ENCODE measurements around the gene ATRIP.
"Not testable (repeated sequence)": the region's sequence is repeated elsewhere in the genome, so short reads cannot be mapped to it uniquely, and the experiment has no call there.

The ATRIP gene

DNA sequence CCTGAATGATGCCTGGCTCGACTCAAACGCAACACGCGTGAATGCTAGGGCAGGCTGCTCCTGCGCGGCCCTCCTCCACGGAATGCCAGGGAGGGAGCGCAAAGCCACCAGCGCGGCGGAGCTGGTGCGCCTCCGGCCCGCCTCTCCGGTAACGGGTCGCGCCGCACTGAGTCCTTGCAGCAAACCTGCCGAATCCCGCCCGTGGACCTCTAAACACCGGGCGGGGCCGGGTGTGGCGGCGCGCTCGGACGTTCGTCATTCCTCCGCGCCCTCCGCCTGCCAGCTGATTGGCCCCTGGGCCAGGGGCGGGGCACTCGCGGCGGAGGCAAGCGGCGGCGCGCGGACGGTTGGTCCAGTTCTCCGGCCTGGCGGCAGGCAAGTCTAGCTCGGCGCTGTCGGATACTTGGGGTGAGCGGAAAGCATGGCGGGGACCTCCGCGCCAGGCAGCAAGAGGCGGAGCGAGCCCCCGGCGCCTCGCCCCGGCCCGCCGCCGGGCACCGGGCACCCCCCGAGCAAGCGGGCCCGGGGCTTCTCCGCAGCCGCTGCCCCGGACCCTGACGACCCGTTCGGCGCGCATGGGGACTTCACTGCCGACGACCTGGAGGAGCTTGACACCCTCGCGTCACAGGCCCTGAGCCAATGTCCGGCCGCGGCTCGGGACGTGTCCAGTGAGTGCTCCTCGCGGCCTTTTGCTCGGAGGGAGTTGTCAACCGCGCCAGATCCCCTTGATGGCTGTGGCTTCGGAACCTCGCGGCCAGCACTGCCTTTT lies at the start of gene ATRIP:
ATRIP (plus strand) TSS at position 313 of the 769 bp plus-strand sequence; CDS start at position 422, 109 bp downstream.
- Histone ChIP-seq H3K27me3 (ENCODE audit: control insufficient read depth, insufficient read depth, low read length) (no peaks in the 10 kb centered on the region), H3K9me3 (ENCODE audit: control insufficient read depth, low read length) (no peaks in the 10 kb centered on the region), H3K4me3 (ENCODE audit: low read length) (peak within 1 kb of the TSS; percentile 80), H3K9ac (ENCODE audit: low read length) (peak within 1 kb of the TSS; percentile 80), H3K4me1 (ENCODE audit: control insufficient read depth, insufficient read depth, low read length) (peaks cover 9% of the 10 kb centered on the region), H3K36me3 (ENCODE audit: control insufficient read depth, insufficient read depth, low read length) (no peaks in the 10 kb centered on the region)

- no peaks in the 10 kb centered on the region for H3K4me1 ChIP-seq (ENCODE audit: control insufficient read depth, insufficient read depth, low read length)
- no peaks in the 10 kb centered on the region for H3K9me3 ChIP-seq (ENCODE audit: control insufficient read depth, low read length)
- no peak overlapping the region for H3K4me3 ChIP-seq (ENCODE audit: low read length)
- no peaks in the 10 kb centered on the region for H3K36me3 ChIP-seq (ENCODE audit: control insufficient read depth, insufficient read depth, low read length)
- peaks cover 13% of the 10 kb centered on the region for H3K27me3 ChIP-seq (ENCODE audit: control insufficient read depth, insufficient read depth, low read length)
- H3K9ac ChIP-seq (ENCODE audit: low read length), result no peak overlapping the region
These were observed 48.5 kb upstream of the ATRIP start for GRCh38 chr3:48397767-48398681.

- Histone ChIP-seq H3K9me3 (ENCODE audit: control insufficient read depth, low read length) (no peaks in the 10 kb centered on the region), H3K36me3 (ENCODE audit: control insufficient read depth, insufficient read depth, low read length) (no peaks in the 10 kb centered on the region), H3K9ac (ENCODE audit: low read length) (no peak overlapping the region), H3K27me3 (ENCODE audit: control insufficient read depth, insufficient read depth, low read length) (peaks cover 13% of the 10 kb centered on the region), H3K4me1 (ENCODE audit: control insufficient read depth, insufficient read depth, low read length) (no peaks in the 10 kb centered on the region), H3K4me3 (ENCODE audit: low read length) (no peak overlapping the region)
These were observed 47.7 kb upstream of the ATRIP start for GRCh38 chr3:48398701-48399386.

DNA sequence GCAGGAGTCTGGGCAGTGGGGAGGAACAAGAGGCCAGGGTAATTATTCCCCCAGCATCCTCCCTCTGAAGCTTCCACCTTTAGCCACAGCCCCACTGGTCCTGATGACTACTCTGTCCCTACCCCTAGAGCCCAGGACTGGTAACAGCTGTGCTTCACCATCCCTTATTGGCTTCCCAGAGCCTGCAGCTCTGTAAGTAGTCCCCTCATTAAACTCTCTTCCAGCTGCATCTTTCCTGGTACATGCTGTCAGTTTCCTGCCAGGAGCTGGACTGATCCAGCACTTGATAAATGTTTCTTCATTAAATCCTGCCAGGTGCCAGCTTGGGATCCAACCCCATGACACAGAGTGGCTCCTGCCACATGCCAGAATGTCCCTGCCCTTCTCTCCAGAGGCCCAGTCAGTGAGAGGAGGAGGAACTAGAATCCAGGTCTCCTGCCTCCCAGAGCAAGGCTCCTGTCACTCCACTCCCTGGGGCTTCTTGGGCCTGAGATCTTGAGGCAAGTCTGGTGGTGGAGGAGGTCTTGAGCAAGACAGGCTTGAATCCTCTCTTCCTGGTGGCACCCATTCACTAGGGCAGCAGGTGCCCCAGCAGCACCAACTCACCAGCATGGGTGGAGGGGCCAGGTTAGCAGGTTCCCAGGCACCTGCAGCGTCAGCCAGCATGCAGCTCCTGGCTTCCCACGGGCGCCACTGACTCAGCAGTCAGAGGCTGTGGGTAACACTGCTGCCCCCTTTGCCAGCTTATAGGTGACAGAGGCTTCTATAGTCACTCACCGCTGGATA lies 47.0 kb upstream of the ATRIP start:
- H3K9me3 ChIP-seq (ENCODE audit: control insufficient read depth, low read length), result no peaks in the 10 kb centered on the region
- peaks cover 7% of the 10 kb centered on the region for H3K27me3 ChIP-seq (ENCODE audit: control insufficient read depth, insufficient read depth, low read length)
- H3K9ac ChIP-seq (ENCODE audit: low read length), result no peak overlapping the region
- H3K36me3 ChIP-seq (ENCODE audit: control insufficient read depth, insufficient read depth, low read length), result no peaks in the 10 kb centered on the region
- no peak overlapping the region for H3K4me3 ChIP-seq (ENCODE audit: low read length)
- H3K4me1 ChIP-seq (ENCODE audit: control insufficient read depth, insufficient read depth, low read length), result no peaks in the 10 kb centered on the region

DNA sequence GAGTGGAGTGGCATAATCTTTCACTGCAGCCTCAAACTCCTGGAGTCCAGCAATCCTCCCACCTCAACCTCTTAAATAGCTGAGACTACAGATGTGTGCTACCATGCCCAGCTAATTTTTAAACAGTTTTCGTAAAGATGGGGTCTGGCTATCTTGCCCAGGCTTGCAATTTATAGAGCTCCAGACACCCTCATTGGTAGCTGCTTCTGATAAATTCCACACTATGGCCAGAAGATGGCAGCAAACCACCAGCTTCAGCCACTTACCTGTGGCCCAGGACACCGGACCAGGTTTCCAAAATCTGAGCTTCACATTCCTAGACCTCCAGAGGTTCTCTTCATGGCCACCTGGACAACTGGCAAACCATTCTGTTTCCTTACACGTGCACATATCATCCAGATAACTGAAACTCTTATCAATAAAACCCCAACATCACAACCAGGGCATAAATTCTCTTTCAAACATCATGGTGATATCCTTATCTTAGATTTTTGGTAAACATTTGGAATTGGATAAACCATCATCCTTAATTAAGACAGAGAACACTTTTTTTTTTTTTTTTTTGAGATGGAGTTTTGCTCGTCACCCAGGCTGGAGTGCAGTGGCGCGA lies 45.6 kb upstream of the ATRIP start:
- no peaks in the 10 kb centered on the region for H3K4me1 ChIP-seq (ENCODE audit: control insufficient read depth, insufficient read depth, low read length)

DNA sequence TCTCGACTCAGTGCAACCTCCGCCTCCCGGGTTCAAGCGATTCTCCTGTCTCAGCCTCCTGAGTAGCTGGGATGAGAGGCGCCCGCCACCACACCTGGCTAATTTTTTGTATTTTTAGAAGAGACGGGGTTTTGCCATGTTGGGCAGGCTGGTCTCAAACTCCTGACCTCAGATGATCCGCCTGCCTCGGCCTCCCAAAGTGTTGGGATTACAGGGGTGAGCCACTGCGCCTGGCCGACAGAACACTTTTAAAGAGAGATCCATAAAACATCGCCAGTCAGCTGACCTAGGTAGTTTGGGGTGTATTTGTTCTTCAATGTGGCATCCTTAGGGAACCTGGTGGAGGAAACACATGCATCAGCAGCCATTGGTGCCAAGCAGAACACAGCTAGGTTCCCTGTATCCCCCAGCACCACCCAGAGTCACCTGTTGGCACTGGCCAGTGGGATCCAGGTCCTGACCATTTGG lies 45.1 kb upstream of the ATRIP start:
- H3K9me3 ChIP-seq (ENCODE audit: control insufficient read depth, low read length); H3K4me1 ChIP-seq (ENCODE audit: control insufficient read depth, insufficient read depth, low read length); H3K4me3 ChIP-seq (ENCODE audit: low read length); H3K9ac ChIP-seq (ENCODE audit: low read length); H3K27me3 ChIP-seq (ENCODE audit: control insufficient read depth, insufficient read depth, low read length); H3K36me3 ChIP-seq (ENCODE audit: control insufficient read depth, insufficient read depth, low read length): not testable (repeated sequence)

More for the DNA sequence above, 45.6 kb upstream of the ATRIP start:
- Histone ChIP-seq H3K27me3 (ENCODE audit: control insufficient read depth, insufficient read depth, low read length) (no peaks in the 10 kb centered on the region), H3K4me3 (ENCODE audit: low read length) (no peak overlapping the region), H3K9me3 (ENCODE audit: control insufficient read depth, low read length) (no peaks in the 10 kb centered on the region), H3K36me3 (ENCODE audit: control insufficient read depth, insufficient read depth, low read length) (no peaks in the 10 kb centered on the region), H3K9ac (ENCODE audit: low read length) (no peak overlapping the region)

DNA sequence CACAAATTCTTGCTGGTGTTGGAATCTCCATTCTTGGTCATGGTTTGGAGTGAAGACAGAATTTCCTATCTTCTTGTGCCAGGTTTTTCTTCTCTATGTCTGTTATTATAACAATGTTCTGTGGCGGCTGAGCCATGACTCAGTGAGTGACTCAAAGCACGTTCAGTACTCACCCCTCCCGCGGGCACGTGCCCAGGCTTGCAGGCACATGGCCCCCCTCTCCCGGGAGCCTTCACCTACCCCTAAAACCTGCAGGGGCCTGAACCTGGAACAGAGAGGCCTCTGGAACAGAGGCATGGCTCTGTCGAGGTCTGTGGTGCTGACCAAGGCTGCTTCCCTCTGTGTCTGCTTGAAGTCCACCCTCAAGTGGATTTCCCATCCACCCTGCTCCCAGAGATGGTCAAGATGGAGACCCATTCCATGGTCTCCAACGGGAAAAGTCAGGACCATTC lies 44.2 kb upstream of the ATRIP start:
- H3K36me3 ChIP-seq (ENCODE audit: control insufficient read depth, insufficient read depth, low read length), result no peaks in the 10 kb centered on the region
- H3K4me1 ChIP-seq (ENCODE audit: control insufficient read depth, insufficient read depth, low read length), result no peaks in the 10 kb centered on the region
- H3K27me3 ChIP-seq (ENCODE audit: control insufficient read depth, insufficient read depth, low read length), result no peaks in the 10 kb centered on the region
- H3K9ac ChIP-seq (ENCODE audit: low read length), result no peak overlapping the region
- H3K4me3 ChIP-seq (ENCODE audit: low read length), result no peak overlapping the region
- H3K9me3 ChIP-seq (ENCODE audit: control insufficient read depth, low read length), result no peaks in the 10 kb centered on the region

GRCh38 chr3:48402907-48403306 lies 43.6 kb upstream of the ATRIP start:
- no peaks in the 10 kb centered on the region for H3K9me3 ChIP-seq (ENCODE audit: control insufficient read depth, low read length)
- H3K4me3 ChIP-seq (ENCODE audit: low read length), result no peak overlapping the region
- no peaks in the 10 kb centered on the region for H3K36me3 ChIP-seq (ENCODE audit: control insufficient read depth, insufficient read depth, low read length)
- no peaks in the 10 kb centered on the region for H3K4me1 ChIP-seq (ENCODE audit: control insufficient read depth, insufficient read depth, low read length)
- no peak overlapping the region for H3K9ac ChIP-seq (ENCODE audit: low read length)
- H3K27me3 ChIP-seq (ENCODE audit: control insufficient read depth, insufficient read depth, low read length), result no peaks in the 10 kb centered on the region

- Histone ChIP-seq H3K9me3 (ENCODE audit: control insufficient read depth, low read length) (no peaks in the 10 kb centered on the region), H3K36me3 (ENCODE audit: control insufficient read depth, insufficient read depth, low read length) (peaks cover 2% of the 10 kb centered on the region), H3K4me1 (ENCODE audit: control insufficient read depth, insufficient read depth, low read length) (no peaks in the 10 kb centered on the region), H3K4me3 (ENCODE audit: low read length) (no peak overlapping the region), H3K27me3 (ENCODE audit: control insufficient read depth, insufficient read depth, low read length) (no peaks in the 10 kb centered on the region), H3K9ac (ENCODE audit: low read length) (no peak overlapping the region)
These were observed 42.8 kb upstream of the ATRIP start for GRCh38 chr3:48403533-48404439.

- Histone ChIP-seq H3K9me3 (ENCODE audit: control insufficient read depth, low read length) (no peaks in the 10 kb centered on the region), H3K36me3 (ENCODE audit: control insufficient read depth, insufficient read depth, low read length) (peaks cover 4% of the 10 kb centered on the region)
These were observed 41.8 kb upstream of the ATRIP start for GRCh38 chr3:48404440-48405342.

More at GRCh38 chr3:48404440-48405342, 41.8 kb upstream of the ATRIP start:
- Histone ChIP-seq H3K4me1 (ENCODE audit: control insufficient read depth, insufficient read depth, low read length) (no peaks in the 10 kb centered on the region), H3K4me3 (ENCODE audit: low read length) (no peak overlapping the region), H3K27me3 (ENCODE audit: control insufficient read depth, insufficient read depth, low read length) (no peaks in the 10 kb centered on the region), H3K9ac (ENCODE audit: low read length) (no peak overlapping the region)

Measured in mucosa of stomach (tissue), 1 donor.